CD4-positive, alpha-beta T cell treated with Interleukin-4 for 4 hours (primary cell): ENCODE measurements around the gene FOXO3.
"Not testable (repeated sequence)": the region's sequence is repeated elsewhere in the genome, so short reads cannot be mapped to it uniquely, and the experiment has no call there.

Experiments
- DNase-seq: peaks from one replicate; pipeline ENCODE4 v3.0.0-alpha.2; 2020

Gene FOXO3

GRCh38 chr6:108665495-108666196 lies 104.9 kb downstream of the FOXO3 start:
- DNase-seq = no peak

GRCh38 chr6:108666656-108667260 lies 106.0 kb downstream of the FOXO3 start:
- no peak for DNase-seq

GRCh38 chr6:108667993-108668392 lies 107.3 kb downstream of the FOXO3 start:
- no peak for DNase-seq

GRCh38 chr6:108669673-108670072 lies 109.0 kb downstream of the FOXO3 start:
- no peak for DNase-seq

- DNase-seq = no peak
These were observed 110.5 kb downstream of the FOXO3 start for GRCh38 chr6:108671175-108671574.

- no peak for DNase-seq
These were observed 111.1 kb downstream of the FOXO3 start for GRCh38 chr6:108671790-108672189.

- DNase-seq = no peak
These were observed 111.9 kb downstream of the FOXO3 start for GRCh38 chr6:108672641-108673040.

- DNase-seq = no peak
These were observed 112.4 kb downstream of the FOXO3 start for GRCh38 chr6:108673153-108673552.

GRCh38 chr6:108673602-108674001 lies 112.9 kb downstream of the FOXO3 start:
- DNase-seq = no peak

GRCh38 chr6:108675226-108676200 lies 114.8 kb downstream of the FOXO3 start:
- no peak for DNase-seq

- no peak for DNase-seq
These were observed 115.8 kb downstream of the FOXO3 start for GRCh38 chr6:108676555-108676954.

GRCh38 chr6:108677357-108677756 lies 116.6 kb downstream of the FOXO3 start:
- DNase-seq = no peak

- no peak for DNase-seq
These were observed 117.2 kb downstream of the FOXO3 start for GRCh38 chr6:108677894-108678293.

GRCh38 chr6:108680314-108680713 lies 119.6 kb downstream of the FOXO3 start:
- DNase-seq = not testable (repeated sequence)

GRCh38 chr6:108681721-108682120 lies 121.0 kb downstream of the FOXO3 start:
- DNase-seq = not testable (repeated sequence)

GRCh38 chr6:108682383-108683119 lies 121.8 kb downstream of the FOXO3 start:
- DNase-seq = not testable (repeated sequence)

GRCh38 chr6:108683976-108684375 lies 123.3 kb downstream of the FOXO3 start:
- not testable (repeated sequence) for DNase-seq

- DNase-seq = no peak
These were observed 124.1 kb downstream of the FOXO3 start for GRCh38 chr6:108684771-108685329.

- DNase-seq = no peak
These were observed 125.3 kb downstream of the FOXO3 start for GRCh38 chr6:108685970-108686369.

GRCh38 chr6:108686896-108687295 lies 126.2 kb downstream of the FOXO3 start:
- DNase-seq = no peak

- no peak for DNase-seq
These were observed 127.2 kb downstream of the FOXO3 start for GRCh38 chr6:108687921-108688320.
